Endothelial cell of umbilical vein (primary cell): ENCODE measurements around the gene MYO1E.

Source experiments
- EZH2 ChIP-seq: IDR thresholded peaks from 2 replicates; pipeline ENCODE4 v1.6.1; 2012; ENCODE audit warnings: borderline replicate concordance, low read depth, mild to moderate bottlenecking, moderate library complexity, low read length, inconsistent platforms; ENCODE audit not compliant: severe bottlenecking
- MYC ChIP-seq: IDR thresholded peaks from one replicate; pipeline ENCODE4 v1.6.1; 2011; ENCODE audit warnings: mild to moderate bottlenecking, low read depth, low read length
- POLR2A ChIP-seq: IDR thresholded peaks from 2 replicates; pipeline ENCODE4 v1.6.1; 2012; ENCODE audit warnings: low read depth, mild to moderate bottlenecking, control low read depth, low read length
- POLR2AphosphoS5 ChIP-seq: IDR thresholded peaks from 2 replicates; pipeline ENCODE4 v1.6.1; 2012; ENCODE audit warnings: low read depth, mild to moderate bottlenecking, control low read depth, low read length, moderate library complexity; ENCODE audit not compliant: insufficient read depth
- TF ChIP-seq, protein P1 (sequence below), 2 donors: IDR thresholded peaks; 1 replicate in 1 of 2; 2 replicates in 1 of 2; pipeline ENCODE4 v1.5.1; 2011; ENCODE audit warnings: low read length in 2 of 2, mild to moderate bottlenecking in 2 of 2, moderate library complexity in 2 of 2, control low read depth in 1 of 2, inconsistent platforms in 1 of 2, low read depth in 1 of 2; ENCODE audit not compliant: insufficient read depth in 1 of 2; ENCODE audit errors: extremely low read depth in 1 of 2
- TF ChIP-seq, protein P2 (sequence below): IDR thresholded peaks from 2 replicates; pipeline ENCODE4 v1.6.1; 2011; ENCODE audit not compliant: insufficient read depth, insufficient read length

DNA sequence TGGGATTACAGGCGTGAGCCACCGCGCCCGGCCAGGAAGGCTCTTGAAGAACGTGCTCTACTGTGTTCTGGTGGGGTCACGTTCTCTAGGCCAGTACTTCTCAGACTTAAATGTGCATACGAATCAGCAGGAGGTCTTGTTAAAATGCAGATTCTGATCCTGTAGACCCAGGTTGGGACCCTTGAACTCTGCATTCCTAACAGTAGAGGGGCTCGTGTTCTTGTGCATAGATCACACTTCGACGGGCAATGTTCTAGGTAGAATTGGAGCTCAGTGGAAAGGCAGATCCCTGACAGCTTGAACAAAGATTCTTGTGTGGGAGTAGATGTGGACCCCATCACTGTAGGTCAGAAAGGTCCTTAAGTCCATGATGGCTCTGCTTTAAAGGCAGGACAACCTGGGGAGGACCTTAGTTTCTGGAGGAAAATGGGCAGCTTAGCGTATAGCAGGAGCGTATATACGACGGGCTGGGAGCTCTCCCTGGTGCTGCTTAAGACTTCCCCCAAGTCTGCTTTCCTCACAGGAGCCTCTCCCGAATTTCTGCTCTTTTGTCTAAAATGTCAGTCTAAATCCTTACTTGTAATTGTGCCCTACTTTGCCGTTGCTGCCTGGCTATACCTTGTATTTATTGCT lies 48.4 kb upstream of the MYO1E start:
- TF ChIP-seq, protein P1, sequence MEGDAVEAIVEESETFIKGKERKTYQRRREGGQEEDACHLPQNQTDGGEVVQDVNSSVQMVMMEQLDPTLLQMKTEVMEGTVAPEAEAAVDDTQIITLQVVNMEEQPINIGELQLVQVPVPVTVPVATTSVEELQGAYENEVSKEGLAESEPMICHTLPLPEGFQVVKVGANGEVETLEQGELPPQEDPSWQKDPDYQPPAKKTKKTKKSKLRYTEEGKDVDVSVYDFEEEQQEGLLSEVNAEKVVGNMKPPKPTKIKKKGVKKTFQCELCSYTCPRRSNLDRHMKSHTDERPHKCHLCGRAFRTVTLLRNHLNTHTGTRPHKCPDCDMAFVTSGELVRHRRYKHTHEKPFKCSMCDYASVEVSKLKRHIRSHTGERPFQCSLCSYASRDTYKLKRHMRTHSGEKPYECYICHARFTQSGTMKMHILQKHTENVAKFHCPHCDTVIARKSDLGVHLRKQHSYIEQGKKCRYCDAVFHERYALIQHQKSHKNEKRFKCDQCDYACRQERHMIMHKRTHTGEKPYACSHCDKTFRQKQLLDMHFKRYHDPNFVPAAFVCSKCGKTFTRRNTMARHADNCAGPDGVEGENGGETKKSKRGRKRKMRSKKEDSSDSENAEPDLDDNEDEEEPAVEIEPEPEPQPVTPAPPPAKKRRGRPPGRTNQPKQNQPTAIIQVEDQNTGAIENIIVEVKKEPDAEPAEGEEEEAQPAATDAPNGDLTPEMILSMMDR (IDR thresholded peaks at IDR 0.05; ENCODE audit: extremely low read depth in 1 of 2, insufficient read depth in 1 of 2, low read depth in 1 of 2, low read length in 2 of 2): no peak
- TF ChIP-seq, protein P2, sequence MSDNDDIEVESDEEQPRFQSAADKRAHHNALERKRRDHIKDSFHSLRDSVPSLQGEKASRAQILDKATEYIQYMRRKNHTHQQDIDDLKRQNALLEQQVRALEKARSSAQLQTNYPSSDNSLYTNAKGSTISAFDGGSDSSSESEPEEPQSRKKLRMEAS: no peak
- TF ChIP-seq POLR2AphosphoS5 (no peak), EZH2 (no peak), MYC (no peak), POLR2A (no peak)
